OCI-LY7 (cell line): ENCODE measurements around the gene DGLUCY. TPM values are rescaled to one million over a fixed set of nuclear protein-coding genes. Genes with fewer than 3 reads are reported as not detected.
A peak's percentile ranks its signal among the peaks of the same experiment; 100 is the strongest.

Source experiments
- BruUV-seq: library from RNA; stranded (reverse); fragments of 400-500 nt; replicated peaks from 2 replicates; lab custom pipeline; 2021; lab: Mats Ljungman, UMichigan
- CTCF ChIA-PET: fragments of 300-600 bp; sonication (Branson Sonifier 250); formaldehyde crosslinking; loops from one replicate; lab custom pipeline; 2022; ENCODE audit warnings: antibody characterized with exemption; ENCODE audit not compliant: unreplicated experiment; lab: Charles Lee
- POLR2A ChIA-PET: fragments of 300-600 bp; sonication (Branson Sonifier 250); formaldehyde crosslinking; loops from one replicate; lab custom pipeline; 2022; ENCODE audit warnings: antibody characterized with exemption; lab: Charles Lee
- DNase-seq: peaks from one replicate; pipeline ENCODE4 v3.0.0-alpha.2; 2015; ENCODE audit warnings: low spot score
- H2AFZ ChIP-seq: fragments of 200-600 bp; sonication (generic), shearing (Covaris generic); 2 replicates; pipeline ENCODE4 v1.6.1; 2014; ENCODE audit warnings: mild to moderate bottlenecking, antibody characterized with exemption, low read length, moderate library complexity
- H3K27ac ChIP-seq: fragments of 200-600 bp; sonication (generic); 2 replicates; pipeline ENCODE4 v1.5.1; 2014; ENCODE audit warnings: mixed run types, low read depth, mild to moderate bottlenecking, moderate library complexity, low read length, inconsistent platforms; ENCODE audit not compliant: poor library complexity, severe bottlenecking
- H3K36me3 ChIP-seq: fragments of 200-600 bp; sonication (generic); 2 replicates; pipeline ENCODE4 v1.6.1; 2014; ENCODE audit warnings: mild to moderate bottlenecking, antibody characterized with exemption, low read length, moderate library complexity, mixed read lengths; ENCODE audit not compliant: insufficient read depth
- H3K4me1 ChIP-seq: fragments of 200-600 bp; sonication (generic); 2 replicates; pipeline ENCODE4 v1.5.1; 2014; ENCODE audit warnings: mild to moderate bottlenecking, low read length; ENCODE audit not compliant: insufficient read depth, poor library complexity, severe bottlenecking
- H3K4me2 ChIP-seq: fragments of 200-600 bp; sonication (generic); 2 replicates; pipeline ENCODE4 v1.6.1; 2014; ENCODE audit warnings: mild to moderate bottlenecking, low read length
- H3K4me3 ChIP-seq: fragments of 200-600 bp; sonication (generic); 2 replicates; pipeline ENCODE4 v1.5.1; 2014; ENCODE audit warnings: mild to moderate bottlenecking, low read depth, low read length; ENCODE audit not compliant: poor library complexity, severe bottlenecking
- H3K79me2 ChIP-seq: fragments of 200-600 bp; sonication (generic); 2 replicates; pipeline ENCODE4 v1.6.1; 2016; ENCODE audit warnings: low read depth, mild to moderate bottlenecking, low read length, moderate library complexity, mixed read lengths; ENCODE audit not compliant: insufficient read depth
- H3K9me2 ChIP-seq: fragments of 200-600 bp; sonication (generic); 2 replicates; pipeline ENCODE4 v1.6.1; 2016; ENCODE audit warnings: mild to moderate bottlenecking, low read length, mixed read lengths; ENCODE audit not compliant: insufficient read depth
- H3K9me3 ChIP-seq: fragments of 200-600 bp; sonication (generic); 2 replicates; pipeline ENCODE4 v1.6.1; 2014; ENCODE audit warnings: mild to moderate bottlenecking, mixed run types, low read length, mixed read lengths
- H4K20me1 ChIP-seq: fragments of 200-600 bp; sonication (generic); 2 replicates; pipeline ENCODE4 v1.6.1; 2014; ENCODE audit warnings: mild to moderate bottlenecking, antibody characterized with exemption, low read length, moderate library complexity, mixed read lengths; ENCODE audit not compliant: insufficient read depth
- EZH2phosphoT487 ChIP-seq: fragments of 200-600 bp; sonication (generic); IDR thresholded peaks from 2 replicates; pipeline ENCODE4 v1.6.1; 2018; ENCODE audit warnings: low read depth, borderline replicate concordance, mild to moderate bottlenecking, mixed run types, antibody characterized with exemption, low read length, moderate library complexity, mixed read lengths
- intact Hi-C: fragments of 100-400 bp; cut with micrococcal nuclease; formaldehyde crosslinking; loops from one replicate; pipeline ENCODE4 v1.10.0; 2022; ENCODE audit not compliant: unreplicated experiment
- total RNA-seq, 2 experiments: library from RNA; depleted of rRNA in 1 of 2; stranded (reverse); fragments of >200 nt in 1 of 2; shearing (Covaris generic) in 1 of 2; gene quantifications; 2 replicates each; pipeline ENCODE4 v1.2.3, GENCODE V29; 2014 to 2022
- TF ChIP-seq, protein P1 (sequence below): fragments of 200-600 bp; sonication (generic); conservative IDR thresholded peaks from 2 replicates; pipeline ENCODE4 v1.5.1; 2014; ENCODE audit warnings: mild to moderate bottlenecking, antibody characterized with exemption, low read length, moderate library complexity, mixed read lengths

Gene DGLUCY
- total RNA-seq, 2 experiments from 2014 or later, result 37.6 to 56.8 TPM

DNA sequence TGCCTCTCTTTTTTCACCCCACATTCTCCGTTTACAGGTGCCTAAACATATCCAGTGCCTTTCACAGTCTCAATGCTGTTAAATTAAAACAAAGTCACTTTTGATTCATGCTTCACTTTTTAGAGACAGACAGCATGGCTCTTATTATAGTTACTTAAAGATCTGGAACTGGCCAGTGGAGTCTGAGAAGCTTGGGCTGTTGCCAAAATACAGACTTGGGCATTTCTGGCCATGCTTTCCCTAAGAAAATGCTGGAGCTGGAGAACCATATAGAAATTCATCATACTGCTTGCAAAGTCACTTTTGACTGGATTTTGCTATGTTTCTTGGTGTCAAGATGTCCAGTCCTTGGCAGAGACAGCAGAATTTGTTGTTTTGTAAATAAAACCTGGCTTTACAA is 142.8 kb downstream of the DGLUCY start:
- intact Hi-C loops, result no loop called here
- Histone ChIP-seq H3K4me1 (peaks cover 55% of the 10 kb centered on the region), H3K4me3 (no peak overlapping the region), H2AFZ (no peak overlapping the region), H4K20me1 (no peaks in the 10 kb centered on the region), H3K27ac (no peak overlapping the region), H3K4me2 (no peak overlapping the region), H3K79me2 (no peaks in the 10 kb centered on the region), H3K9me2 (no peaks in the 10 kb centered on the region), H3K9me3 (no peaks in the 10 kb centered on the region), H3K36me3 (no peaks in the 10 kb centered on the region)
- no peak for DNase-seq
- ChIA-PET POLR2A (interaction anchor here (1.7 kb wide), 1 partner anchor 12 kb away, joined by 3 read pairs; no protein-coding TSS in a partner anchor), CTCF (interaction anchor here (1.0 kb wide), 1 partner anchor 23 kb away, joined by 3 read pairs; no protein-coding TSS in a partner anchor)
- no TSS peak for BruUV-seq
- TF ChIP-seq, protein P1, sequence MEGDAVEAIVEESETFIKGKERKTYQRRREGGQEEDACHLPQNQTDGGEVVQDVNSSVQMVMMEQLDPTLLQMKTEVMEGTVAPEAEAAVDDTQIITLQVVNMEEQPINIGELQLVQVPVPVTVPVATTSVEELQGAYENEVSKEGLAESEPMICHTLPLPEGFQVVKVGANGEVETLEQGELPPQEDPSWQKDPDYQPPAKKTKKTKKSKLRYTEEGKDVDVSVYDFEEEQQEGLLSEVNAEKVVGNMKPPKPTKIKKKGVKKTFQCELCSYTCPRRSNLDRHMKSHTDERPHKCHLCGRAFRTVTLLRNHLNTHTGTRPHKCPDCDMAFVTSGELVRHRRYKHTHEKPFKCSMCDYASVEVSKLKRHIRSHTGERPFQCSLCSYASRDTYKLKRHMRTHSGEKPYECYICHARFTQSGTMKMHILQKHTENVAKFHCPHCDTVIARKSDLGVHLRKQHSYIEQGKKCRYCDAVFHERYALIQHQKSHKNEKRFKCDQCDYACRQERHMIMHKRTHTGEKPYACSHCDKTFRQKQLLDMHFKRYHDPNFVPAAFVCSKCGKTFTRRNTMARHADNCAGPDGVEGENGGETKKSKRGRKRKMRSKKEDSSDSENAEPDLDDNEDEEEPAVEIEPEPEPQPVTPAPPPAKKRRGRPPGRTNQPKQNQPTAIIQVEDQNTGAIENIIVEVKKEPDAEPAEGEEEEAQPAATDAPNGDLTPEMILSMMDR, result no peak
- TF ChIP-seq EZH2phosphoT487, result no peak

DNA sequence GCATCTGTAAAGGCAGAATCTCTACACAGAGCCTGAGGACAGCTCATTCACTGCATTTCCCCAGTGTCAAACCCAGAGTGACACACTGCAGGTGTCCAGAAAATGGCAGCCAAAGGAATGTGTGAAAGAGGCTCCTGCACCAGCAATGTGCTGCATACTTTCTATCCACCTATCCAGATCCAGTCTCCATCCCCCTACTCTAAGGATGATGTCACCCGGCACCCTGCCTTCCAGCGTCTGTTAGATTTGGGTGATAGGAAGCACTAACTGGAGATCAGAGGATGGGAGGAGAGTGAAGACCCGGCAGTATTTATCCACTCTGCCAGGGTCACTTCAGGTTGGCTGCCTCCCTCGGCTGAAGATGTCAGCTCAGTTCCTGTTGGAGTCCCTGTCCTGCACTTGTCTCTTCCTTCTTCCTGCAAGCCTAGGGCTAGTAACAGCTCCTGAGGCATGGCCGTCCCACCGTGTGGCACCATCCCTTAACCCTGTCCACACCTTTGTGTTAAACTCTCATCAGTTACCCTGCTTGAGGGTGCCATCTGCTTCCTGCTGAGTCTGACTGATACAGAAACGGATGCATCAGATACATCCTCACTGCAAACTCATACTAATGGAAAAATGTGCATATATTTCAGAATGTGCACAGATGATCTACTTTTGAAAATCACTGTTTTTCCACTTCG is 143.6 kb downstream of the DGLUCY start:
- Histone ChIP-seq H3K36me3 (no peaks in the 10 kb centered on the region), H3K4me3 (no peak overlapping the region), H4K20me1 (no peaks in the 10 kb centered on the region), H3K4me2 (no peak overlapping the region), H3K79me2 (no peaks in the 10 kb centered on the region), H2AFZ (peak overlapping the region; percentile 50; the same call in 1 of the 2 replicates), H3K4me1 (peaks cover 48% of the 10 kb centered on the region), H3K27ac (no peak overlapping the region), H3K9me3 (no peaks in the 10 kb centered on the region), H3K9me2 (no peaks in the 10 kb centered on the region)
- BruUV-seq, result no TSS peak
- ChIA-PET POLR2A (interaction anchor here (0.9 to 1.7 kb wide), 3 partner anchors 9 to 13 kb away, joined by 3 to 5 read pairs (median 4); partner anchors contain the start of gene GPR68), CTCF (no interaction called here)
- intact Hi-C loops, result no loop called here
- TF ChIP-seq, protein P1, result no peak
- no peak for TF ChIP-seq EZH2phosphoT487
- no peak for DNase-seq
